NCI-H748 treated with DMSO at 0.1 percent for 48 hours (cell line): ENCODE data around the gene BCR.

ENCODE experiments used
- DNase-seq: peaks from one replicate; lab custom pipeline; 2025; lab: John Stamatoyannopoulos, UW

Gene BCR

GRCh38 chr22:23200898-23201297 lies 20.6 kb downstream of the BCR start:
- no peak for DNase-seq

GRCh38 chr22:23202812-23203451 lies 22.6 kb downstream of the BCR start:
- no peak for DNase-seq

- DNase-seq, result no peak
Measured at GRCh38 chr22:23203452-23204124, 23.3 kb downstream of the BCR start.

- no peak for DNase-seq
Measured at GRCh38 chr22:23204125-23204488, 23.8 kb downstream of the BCR start.

- no peak for DNase-seq
Measured at GRCh38 chr22:23204541-23205157, 24.3 kb downstream of the BCR start.

GRCh38 chr22:23205339-23206049 lies 25.2 kb downstream of the BCR start:
- no peak for DNase-seq

GRCh38 chr22:23206915-23207314 lies 26.6 kb downstream of the BCR start:
- no peak for DNase-seq

GRCh38 chr22:23207729-23208393 lies 27.6 kb downstream of the BCR start:
- peak; percentile 12 for DNase-seq

GRCh38 chr22:23210428-23211170 lies 30.3 kb downstream of the BCR start:
- no peak for DNase-seq

GRCh38 chr22:23211622-23212021 lies 31.3 kb downstream of the BCR start:
- no peak for DNase-seq

GRCh38 chr22:23212061-23213021 lies 32.0 kb downstream of the BCR start:
- DNase-seq, result peak; percentile 18

- no peak for DNase-seq
Measured at GRCh38 chr22:23213022-23213555, 32.8 kb downstream of the BCR start.

- DNase-seq, result no peak
Measured at GRCh38 chr22:23213581-23214334, 33.4 kb downstream of the BCR start.

- DNase-seq, result no peak
Measured at GRCh38 chr22:23214398-23214797, 34.1 kb downstream of the BCR start.

- DNase-seq, result no peak
Measured at GRCh38 chr22:23215294-23216241, 35.3 kb downstream of the BCR start.

GRCh38 chr22:23216461-23217170 lies 36.3 kb downstream of the BCR start:
- DNase-seq, result no peak
